NCI-H345 (cell line): Measurements from ENCODE around the gene GUCA2B.

ENCODE experiments used
- DNase-seq: peaks from one replicate; lab custom pipeline; 2025; lab: John Stamatoyannopoulos, UW

The GUCA2B gene

DNA sequence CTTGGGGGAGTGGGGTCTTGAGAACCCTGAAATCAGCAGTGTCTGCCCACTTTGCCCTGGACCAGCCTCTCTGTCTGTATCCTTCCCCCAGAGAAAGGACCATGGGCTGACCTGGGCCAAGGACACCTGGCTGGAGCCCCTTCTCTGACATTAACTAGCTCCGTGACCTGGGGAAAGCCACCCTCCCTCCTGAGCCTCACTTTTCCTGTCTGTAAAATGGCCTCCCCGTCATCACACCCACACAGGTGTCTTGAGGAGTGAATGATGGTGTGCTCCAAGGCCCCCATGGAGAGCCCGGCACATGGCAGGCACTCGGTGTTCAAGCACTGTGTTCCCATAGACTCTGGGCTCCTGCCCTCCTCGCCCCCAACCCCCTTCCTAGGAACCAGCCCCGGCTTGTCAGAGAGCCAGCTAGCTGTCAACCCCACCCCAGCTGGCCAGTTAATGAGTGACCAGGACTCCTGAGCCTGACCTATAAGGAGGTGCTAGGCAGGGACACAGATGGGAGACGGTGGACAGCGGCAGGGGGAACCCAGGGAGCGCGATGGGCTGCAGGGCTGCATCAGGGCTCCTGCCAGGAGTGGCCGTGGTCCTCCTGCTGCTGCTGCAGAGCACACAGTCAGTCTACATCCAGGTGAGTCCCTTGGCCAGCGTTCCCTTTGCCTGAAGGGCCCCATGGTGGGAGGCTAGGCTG lies at the start of gene GUCA2B:
Gene GUCA2B, plus strand, starts transcription at position 504 of the 694 bp plus-strand sequence. Its CDS starts 41 bp downstream, at position 545.
- DNase-seq, result no peak

DNA sequence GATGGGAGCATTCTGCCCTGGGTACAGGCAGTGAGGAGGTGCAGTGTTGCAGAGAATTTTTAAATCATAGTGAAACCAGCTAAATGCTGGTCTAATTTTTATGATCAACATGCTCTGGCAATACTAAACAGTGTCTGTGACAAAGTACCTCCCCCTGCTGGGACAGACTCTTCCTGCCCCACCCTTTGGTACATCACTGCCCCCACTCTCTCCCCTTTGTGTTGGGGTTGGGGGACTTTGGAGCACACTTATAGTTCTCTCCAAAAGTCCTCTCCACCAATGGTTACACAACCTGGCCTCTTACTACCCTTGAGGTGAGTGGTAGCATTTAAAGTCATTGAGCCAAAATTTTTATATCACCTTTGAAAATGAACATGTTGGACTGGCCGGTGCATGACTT lies 48.2 kb upstream of the GUCA2B start:
- no peak for DNase-seq

DNA sequence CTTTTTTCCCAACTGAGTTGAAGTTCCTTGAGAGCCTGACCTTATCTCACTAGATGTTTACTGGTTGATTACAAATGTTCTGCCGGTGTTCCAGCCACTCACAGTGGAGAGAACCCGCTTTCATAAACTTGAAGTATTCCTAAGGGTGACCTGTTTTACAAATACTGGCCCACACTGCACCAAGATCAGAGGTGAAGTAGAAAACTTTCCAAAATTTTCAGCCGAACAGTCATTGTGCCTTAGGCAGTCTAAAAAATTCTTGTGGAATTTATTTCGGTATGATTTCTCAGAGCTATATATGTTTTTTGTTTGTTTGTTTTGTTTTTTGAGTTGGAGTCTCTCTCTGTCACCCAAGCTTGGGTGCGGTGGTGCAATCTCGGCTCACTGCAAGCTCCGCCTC lies 44.9 kb upstream of the GUCA2B start:
- DNase-seq, result no peak

- DNase-seq, result no peak
Measured at GRCh38 chr1:42109600-42109999, 43.6 kb upstream of the GUCA2B start.

DNA sequence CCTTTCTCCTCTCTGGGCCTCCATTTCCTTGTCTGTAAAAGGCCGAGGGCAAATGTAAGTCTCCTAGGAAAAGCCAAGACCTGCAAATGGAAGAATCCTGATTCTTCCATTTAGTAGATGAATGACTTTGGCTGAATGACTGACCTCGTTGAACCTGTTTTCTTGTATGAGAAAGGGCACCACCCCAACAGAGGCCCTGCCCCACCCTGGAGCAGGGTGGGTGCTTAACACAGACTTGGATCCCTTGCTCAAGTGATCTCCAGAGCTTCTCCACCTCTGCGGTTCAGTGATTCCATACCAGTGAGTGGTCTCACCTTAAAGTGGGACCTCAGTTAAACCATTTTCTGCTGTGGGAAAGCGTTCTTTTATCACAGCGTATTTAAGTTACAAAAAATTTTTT lies 39.0 kb upstream of the GUCA2B start:
- DNase-seq, result no peak

GRCh38 chr1:42117214-42117613 lies 36.0 kb upstream of the GUCA2B start:
- DNase-seq, result no peak

DNA sequence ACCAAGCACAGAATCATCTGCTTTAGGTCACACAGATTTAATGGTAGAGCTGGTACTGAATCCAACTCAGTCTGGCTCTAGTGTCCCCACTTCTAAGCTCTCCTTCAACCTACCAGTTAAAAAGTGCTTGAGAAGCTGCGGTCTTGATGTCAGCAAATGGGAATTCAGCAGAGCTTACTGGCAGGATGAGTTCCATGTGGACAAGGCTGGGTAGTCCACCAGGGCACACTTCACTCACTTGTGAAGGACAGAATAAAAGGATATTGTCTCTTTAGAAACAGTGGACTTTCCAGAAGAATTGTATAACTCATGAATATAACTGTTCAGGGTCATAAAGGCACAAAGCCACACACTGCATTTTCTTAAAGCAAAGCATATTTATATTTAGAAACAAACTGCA lies 35.1 kb upstream of the GUCA2B start:
- DNase-seq, result no peak

DNA sequence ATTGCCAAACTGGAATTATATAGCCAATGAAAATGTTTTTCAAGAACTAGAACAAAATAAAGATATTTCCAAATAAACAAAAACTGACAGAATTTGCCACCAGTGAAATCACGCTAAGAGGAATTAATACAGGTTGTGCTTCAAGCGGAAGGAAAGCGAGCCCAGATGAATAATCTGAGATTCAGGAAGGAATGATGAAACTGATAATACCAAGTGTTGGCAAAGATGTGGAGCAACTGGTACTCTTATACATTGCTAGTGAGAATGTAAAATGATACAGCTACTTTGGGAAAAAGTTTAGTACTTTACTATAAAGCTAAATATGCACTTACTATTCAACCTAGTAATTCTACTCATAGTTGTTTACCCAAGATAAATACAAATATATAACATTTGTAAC lies 30.8 kb upstream of the GUCA2B start:
- no peak for DNase-seq

GRCh38 chr1:42125552-42125951 lies 27.7 kb upstream of the GUCA2B start:
- DNase-seq, result no peak

- no peak for DNase-seq
Measured at GRCh38 chr1:42127767-42128166, 25.4 kb upstream of the GUCA2B start.

DNA sequence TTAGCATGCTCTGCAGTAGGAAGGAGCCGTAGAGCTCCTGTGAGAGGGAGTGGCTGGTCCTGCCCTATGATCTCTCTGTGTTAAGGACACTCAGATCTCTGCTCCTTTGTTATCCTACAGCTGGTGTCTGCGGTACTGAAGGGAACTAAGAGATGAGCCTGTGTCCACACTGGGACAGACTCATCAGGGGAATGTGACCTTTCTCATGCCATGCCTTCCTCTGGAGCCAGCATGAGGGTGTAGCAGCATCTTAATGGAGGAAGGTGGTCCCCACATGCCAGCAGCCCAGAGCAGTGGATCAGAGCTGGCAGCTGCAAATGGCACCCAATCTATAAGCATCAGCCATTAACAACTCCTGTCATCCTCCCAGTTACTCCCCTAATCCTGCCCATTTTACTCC lies 24.7 kb upstream of the GUCA2B start:
- no peak for DNase-seq

GRCh38 chr1:42128964-42129363 lies 24.2 kb upstream of the GUCA2B start:
- DNase-seq, result no peak

DNA sequence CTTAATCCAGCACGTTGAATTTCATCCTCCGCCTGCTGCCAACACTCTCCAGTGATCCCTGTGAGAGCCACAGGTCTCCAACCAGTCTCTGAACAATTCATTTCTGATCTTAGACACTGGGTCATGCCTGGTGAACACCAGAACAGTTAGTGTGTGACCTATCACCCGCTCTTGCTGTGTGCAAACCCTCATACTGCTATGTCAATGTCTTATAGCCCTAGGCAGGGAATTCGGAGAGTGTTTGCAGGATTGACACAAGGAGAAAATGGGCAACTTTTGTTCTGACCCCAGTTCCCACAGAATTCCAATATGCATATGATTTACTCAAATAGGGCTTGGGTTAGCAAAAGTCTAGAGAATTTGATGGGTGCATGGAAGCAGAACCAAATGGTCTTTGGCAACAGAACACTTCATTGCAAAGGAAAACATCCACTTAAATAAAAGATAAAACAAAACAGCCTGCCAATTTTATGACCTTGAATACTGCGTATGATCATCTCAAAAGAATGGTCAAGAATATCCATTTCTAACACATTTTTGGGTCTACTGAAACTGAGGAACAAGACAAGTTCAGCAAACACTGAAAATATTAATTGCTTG lies 23.0 kb upstream of the GUCA2B start:
- DNase-seq, result no peak

DNA sequence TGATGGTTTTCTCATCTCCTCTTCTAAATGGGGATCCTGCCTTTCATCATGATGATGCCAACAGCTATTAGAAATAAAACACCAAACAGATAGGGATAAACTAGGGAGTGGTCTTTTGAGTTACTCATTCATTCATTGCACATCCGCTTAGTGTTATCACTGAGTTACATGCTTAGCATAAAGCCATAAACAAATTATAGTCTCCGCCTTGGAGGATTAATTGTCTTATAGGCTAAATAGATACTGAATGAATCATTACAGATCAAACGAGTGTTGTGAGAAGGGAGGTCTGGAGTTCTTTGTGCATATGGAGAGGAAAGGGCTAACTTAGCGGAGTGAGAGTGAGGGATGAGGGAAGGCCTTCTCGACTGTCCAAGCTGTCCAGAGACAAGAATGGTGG lies 19.8 kb upstream of the GUCA2B start:
- no peak for DNase-seq

DNA sequence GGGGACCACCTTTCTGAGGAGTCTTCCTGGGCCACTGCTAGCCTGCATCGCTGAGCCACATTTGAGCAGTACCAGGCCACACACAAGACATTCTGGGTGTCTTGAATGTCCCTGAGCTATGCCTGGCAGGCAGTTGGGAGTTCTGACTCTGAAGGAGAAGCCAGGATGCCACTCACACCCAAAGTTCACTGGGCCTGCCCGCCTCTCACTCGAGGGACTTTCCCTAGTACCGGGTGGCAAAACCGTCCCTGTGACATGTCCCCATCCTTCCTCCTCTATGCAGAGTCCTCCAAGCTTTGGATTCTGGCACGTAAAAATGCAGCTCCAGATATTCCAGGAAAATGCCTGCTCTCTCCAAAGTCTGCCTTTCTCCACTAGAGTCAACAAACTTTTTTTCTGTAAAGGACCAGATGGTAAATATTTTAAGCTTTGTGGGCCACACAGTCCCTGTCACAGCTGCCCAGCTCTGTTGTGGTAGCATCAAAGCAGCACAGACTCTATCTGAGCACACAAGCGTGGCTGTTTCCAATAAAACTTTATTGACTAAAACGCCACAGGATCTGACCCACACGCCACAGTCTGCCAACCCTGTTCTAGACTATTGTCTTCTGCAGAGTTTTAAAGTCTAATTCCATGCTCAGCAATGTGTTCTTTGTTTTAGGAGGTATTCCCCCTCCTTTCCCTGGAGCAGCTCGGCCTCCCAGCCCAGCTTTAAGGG lies 19.2 kb upstream of the GUCA2B start:
- DNase-seq, result no peak

DNA sequence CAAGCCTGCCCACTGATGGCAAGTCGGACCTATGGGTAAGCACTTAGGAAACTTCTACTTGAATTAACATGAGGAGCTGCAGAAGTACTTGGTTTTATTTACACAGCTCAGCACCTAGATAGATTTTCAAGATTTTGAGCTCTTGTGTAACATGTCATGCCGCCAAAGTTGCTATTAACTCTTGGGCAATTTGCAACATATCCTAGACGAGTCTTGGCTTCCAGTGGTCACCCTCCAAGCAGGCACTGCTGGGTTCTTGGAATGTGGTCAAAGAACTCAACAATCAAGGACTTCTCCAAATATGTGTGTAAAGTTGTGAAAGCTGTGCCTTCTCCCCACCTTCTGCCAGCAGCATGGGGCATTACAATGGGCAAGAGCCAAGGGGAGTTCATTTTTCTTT lies 17.8 kb upstream of the GUCA2B start:
- DNase-seq, result no peak

DNA sequence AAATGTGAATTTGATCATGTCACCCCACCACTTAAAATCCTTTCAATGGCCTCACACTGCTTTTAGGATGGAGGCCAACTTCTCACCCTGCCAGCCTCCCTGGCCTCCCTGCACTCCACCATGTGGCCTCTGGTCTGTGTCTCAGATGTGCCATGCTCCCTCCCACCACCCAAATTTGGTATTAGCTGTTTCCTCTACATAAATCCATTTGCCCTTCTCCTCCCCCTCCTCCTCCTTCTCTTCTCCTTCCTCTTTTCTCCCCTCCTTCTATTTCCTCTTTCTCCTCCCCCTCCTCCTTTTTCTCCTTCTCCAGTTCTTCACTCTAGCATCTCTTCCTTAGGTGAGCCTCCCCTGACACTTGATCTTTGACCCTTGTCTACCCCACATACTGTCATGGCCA lies 16.7 kb upstream of the GUCA2B start:
- DNase-seq, result no peak

DNA sequence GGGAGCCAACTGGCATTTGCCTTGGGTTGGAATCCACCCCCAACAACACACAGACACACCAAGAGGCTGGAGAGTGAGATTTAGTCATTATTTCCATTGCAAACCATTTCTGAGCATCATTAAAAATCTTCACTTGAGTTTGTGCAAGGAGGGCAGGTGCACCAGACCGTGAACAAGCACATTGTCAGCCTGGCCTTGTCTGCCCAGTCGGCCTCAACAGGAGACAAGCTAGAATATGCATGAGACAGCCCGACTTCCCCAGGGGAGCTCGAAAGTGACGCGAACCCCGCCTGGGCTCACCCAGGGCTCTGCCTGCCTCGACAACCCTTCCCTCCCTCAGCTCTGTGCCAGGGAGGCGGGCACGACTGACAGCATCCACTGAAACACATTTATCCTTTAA lies 15.4 kb upstream of the GUCA2B start:
- DNase-seq, result peak; percentile 2

DNA sequence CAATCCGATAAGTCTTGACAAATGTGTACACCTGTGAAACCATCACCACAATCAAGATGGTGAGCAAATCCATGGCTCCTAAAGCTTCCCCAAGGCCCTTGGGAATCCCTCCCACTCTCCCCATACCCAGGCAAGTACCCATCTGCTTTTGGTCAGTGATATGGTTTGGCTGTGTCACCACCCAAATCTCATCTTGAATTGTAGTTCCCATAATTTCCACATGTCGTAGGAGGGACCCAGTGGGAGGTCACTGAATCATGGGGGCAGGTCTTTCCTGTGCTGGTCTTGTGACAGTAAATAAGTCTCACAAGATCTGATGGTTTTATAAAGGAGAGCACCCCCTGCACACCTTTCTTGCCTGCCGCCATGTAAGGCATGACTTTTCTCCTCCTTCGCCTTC lies 14.6 kb upstream of the GUCA2B start:
- DNase-seq, result no peak

DNA sequence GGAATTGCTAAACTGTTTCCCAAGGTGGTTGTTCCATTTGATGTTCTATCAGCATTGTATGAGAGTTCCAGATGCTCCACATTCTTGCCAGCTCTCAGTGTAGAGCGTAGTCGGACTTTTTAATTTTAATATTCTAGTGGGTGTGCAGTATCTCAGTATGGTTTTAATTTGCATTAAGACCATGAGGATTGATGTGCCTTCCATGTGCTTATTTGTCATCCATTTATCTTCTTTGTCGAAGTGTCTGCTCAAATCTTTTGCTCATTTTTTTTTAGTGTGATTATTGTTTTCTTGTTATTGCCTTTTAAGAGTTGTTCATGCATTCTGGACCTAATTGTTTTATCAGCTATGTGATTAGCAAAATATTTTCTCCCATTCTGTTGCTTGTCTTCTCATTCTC lies 13.8 kb upstream of the GUCA2B start:
- no peak for DNase-seq

- DNase-seq, result no peak
Measured at GRCh38 chr1:42140191-42140590, 13.0 kb upstream of the GUCA2B start.

DNA sequence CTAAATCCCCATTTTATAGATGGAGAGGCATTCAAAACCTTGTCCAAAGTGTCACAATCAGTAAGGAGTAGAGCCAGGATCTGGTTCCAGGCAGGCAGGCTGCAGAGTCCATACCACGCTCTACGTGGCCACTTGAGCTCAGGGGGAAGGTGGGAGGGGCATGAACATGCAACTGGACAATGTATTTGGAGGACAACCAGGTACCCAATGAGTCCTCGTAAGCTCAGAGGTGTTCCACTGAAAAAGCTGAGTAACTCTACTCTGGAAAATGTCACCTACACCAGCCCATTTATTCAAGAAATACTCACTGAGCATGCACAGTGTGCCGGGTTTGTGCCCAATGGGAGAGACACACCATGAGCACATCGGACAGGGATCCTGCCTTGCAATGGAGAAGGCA lies 11.2 kb upstream of the GUCA2B start:
- no peak for DNase-seq

- DNase-seq, result peak; percentile 53
Measured at GRCh38 chr1:42142894-42143675, 10.1 kb upstream of the GUCA2B start.
